SH-SY5Y (cell line): ENCODE results near the gene SLC29A1.

Experiments used
- GATA2 ChIP-seq: IDR thresholded peaks from 2 replicates; pipeline ENCODE4 v1.6.1; 2011; ENCODE audit warnings: mild to moderate bottlenecking, low read depth, low read length
- GATA3 ChIP-seq: IDR thresholded peaks from 2 replicates; pipeline ENCODE4 v1.6.1; 2011; ENCODE audit warnings: low read depth, mild to moderate bottlenecking, low read length, moderate library complexity

DNA sequence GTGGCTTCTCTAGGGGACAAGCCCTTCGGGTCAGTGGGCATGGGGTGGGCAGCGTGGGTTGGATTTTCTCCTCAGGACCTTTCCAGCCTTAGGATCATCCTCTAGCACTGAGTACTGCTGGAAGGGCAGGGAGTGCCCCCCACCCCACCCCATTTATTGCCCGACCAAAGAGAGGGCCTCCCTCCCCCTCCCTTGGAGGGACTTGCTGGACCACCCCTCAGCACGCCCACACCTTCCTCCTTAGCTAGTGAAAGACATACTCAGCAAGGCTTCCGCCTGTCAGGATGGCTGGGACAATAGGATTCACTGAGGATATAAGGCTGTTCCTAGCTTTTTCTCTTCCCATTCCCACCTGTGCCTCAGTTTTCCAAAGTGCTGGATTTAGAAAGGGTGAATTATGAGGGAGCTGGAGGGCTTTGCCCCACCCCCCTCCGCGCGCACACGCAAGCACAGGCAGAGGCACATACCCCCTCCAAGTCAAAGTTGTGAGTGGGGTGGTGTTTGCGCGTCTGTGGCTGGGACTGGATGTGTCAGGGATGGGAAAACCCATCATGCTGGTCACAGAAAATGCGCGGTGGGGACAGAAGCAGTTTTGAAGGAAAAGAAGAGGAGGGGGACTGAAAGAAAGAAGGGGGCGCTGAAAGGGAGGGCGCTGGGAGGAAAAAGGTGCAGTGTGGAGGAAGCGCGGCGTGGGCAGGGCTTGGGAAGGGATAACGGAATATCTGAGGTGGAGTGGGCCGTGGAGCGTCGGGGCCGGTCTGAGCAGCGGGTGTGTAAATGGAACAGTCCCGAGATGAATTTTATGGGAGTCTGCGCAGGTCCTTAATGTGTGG lies 693 bp upstream of the SLC29A1 start:
- TF ChIP-seq GATA2 (no peak), GATA3 (no peak)
